IMR-90 (cell line): ENCODE results near the gene POLRMT. TPM values are rescaled to one million over a fixed set of nuclear protein-coding genes. Genes with fewer than 3 reads are reported as not detected.
A peak's percentile ranks its signal among the peaks of the same experiment; 100 is the strongest.

Source experiments
- ATAC-seq: fragments of 200-7000 bp; cut with Tn5 transposase; 2 replicates; pipeline ENCODE4 v1.9.1; 2020; ENCODE audit warnings: low read depth, mild to moderate bottlenecking, moderate library complexity
- BruUV-seq: library from RNA; stranded (reverse); fragments of 400-500 nt; replicated peaks from 2 replicates; lab custom pipeline; 2021; lab: Mats Ljungman, UMichigan
- CTCF ChIA-PET: fragments of 300-600 bp; formaldehyde crosslinking; extraction: SDS; loops from one replicate; lab custom pipeline; 2021; ENCODE audit warnings: antibody characterized with exemption; lab: Yijun Ruan, JAX
- POLR2A ChIA-PET: fragments of 300-600 bp; sonication (Branson Sonifier 250); formaldehyde crosslinking; loops from one replicate; lab custom pipeline; 2022; ENCODE audit warnings: antibody characterized with exemption; ENCODE audit not compliant: unreplicated experiment; lab: Charles Lee
- DNase-seq: peaks from one replicate; pipeline ENCODE4 v3.0.0; 2013
- H2AFZ ChIP-seq: replicated peaks from 2 replicates; pipeline ENCODE3; 2013; ENCODE audit warnings: low read length, mild to moderate bottlenecking; ENCODE audit not compliant: poor library complexity
- H2AK5ac ChIP-seq: 2 replicates; pipeline ENCODE4 v1.6.1; 2013; ENCODE audit warnings: low read depth, low read length, inconsistent platforms
- H2AK9ac ChIP-seq: replicated peaks from 2 replicates; pipeline ENCODE3; 2013; ENCODE audit warnings: mild to moderate bottlenecking, low read depth, low read length, moderate library complexity; ENCODE audit not compliant: poor library complexity
- H2BK120ac ChIP-seq: 2 replicates; pipeline ENCODE4 v1.6.1; 2013; ENCODE audit warnings: low read depth, low read length, inconsistent platforms
- H2BK15ac ChIP-seq: 3 replicates; pipeline ENCODE4 v1.6.1; 2013; ENCODE audit warnings: low read depth, low read length, inconsistent platforms
- H2BK20ac ChIP-seq: 2 replicates; pipeline ENCODE4 v1.6.1; 2013; ENCODE audit warnings: low read depth, mild to moderate bottlenecking, inconsistent platforms, low read length, moderate library complexity
- H2BK5ac ChIP-seq: 2 replicates; pipeline ENCODE4 v1.6.1; 2013; ENCODE audit warnings: mild to moderate bottlenecking, low read depth, low read length, inconsistent platforms; ENCODE audit not compliant: poor library complexity, severe bottlenecking
- H3K14ac ChIP-seq: replicated peaks from 2 replicates; pipeline ENCODE4 v1.6.1; 2013; ENCODE audit warnings: low read depth, low read length, inconsistent platforms
- H3K18ac ChIP-seq: 2 replicates; pipeline ENCODE4 v1.6.1; 2013; ENCODE audit warnings: low read depth, low read length, control low read depth
- H3K23ac ChIP-seq: 2 replicates; pipeline ENCODE4 v1.6.1; 2013; ENCODE audit warnings: low read depth, low read length, inconsistent platforms
- H3K27ac ChIP-seq: 2 replicates; pipeline ENCODE4 v1.5.1; 2013; ENCODE audit warnings: mild to moderate bottlenecking, control low read depth, low read length; ENCODE audit not compliant: insufficient read depth
- H3K27me3 ChIP-seq: 2 replicates; pipeline ENCODE4 v1.6.1; 2013; ENCODE audit warnings: low read length; ENCODE audit not compliant: control insufficient read depth, insufficient read depth
- H3K36me3 ChIP-seq: 2 replicates; pipeline ENCODE4 v1.6.1; 2013; ENCODE audit warnings: low read length, mixed read lengths; ENCODE audit not compliant: control insufficient read depth, insufficient read depth
- H3K4ac ChIP-seq: 2 replicates; pipeline ENCODE4 v1.6.1; 2013; ENCODE audit warnings: low read depth, low read length, inconsistent platforms
- H3K4me1 ChIP-seq: 2 replicates; pipeline ENCODE4 v1.6.1; 2013; ENCODE audit warnings: low read length, mixed read lengths; ENCODE audit not compliant: control insufficient read depth, insufficient read depth
- H3K4me2 ChIP-seq: 2 replicates; pipeline ENCODE4 v1.6.1; 2013; ENCODE audit warnings: low read depth, mild to moderate bottlenecking, control low read depth, low read length, moderate library complexity
- H3K4me3 ChIP-seq: 2 replicates; pipeline ENCODE4 v1.5.1; 2013; ENCODE audit warnings: low read depth, mild to moderate bottlenecking, control low read depth, low read length, moderate library complexity; ENCODE audit not compliant: insufficient read depth
- H3K56ac ChIP-seq: 2 replicates; pipeline ENCODE4 v1.6.1; 2013; ENCODE audit warnings: low read length, inconsistent platforms; ENCODE audit not compliant: insufficient read depth; ENCODE audit errors: extremely low read depth
- H3K79me1 ChIP-seq, 2 experiments: 2 replicates each; pipeline ENCODE4 v1.6.1; 2013; ENCODE audit warnings: low read length in 2 of 2, inconsistent platforms in 1 of 2, low read depth in 1 of 2
- H3K9ac ChIP-seq: 2 replicates; pipeline ENCODE4 v1.6.1; 2013; ENCODE audit warnings: low read depth, low read length, control low read depth
- H3K9me1 ChIP-seq: 2 replicates; pipeline ENCODE4 v1.6.1; 2013; ENCODE audit warnings: low read length, inconsistent platforms; ENCODE audit not compliant: insufficient read depth
- H3K9me3 ChIP-seq: 2 replicates; pipeline ENCODE4 v1.6.1; 2013; ENCODE audit warnings: low read length; ENCODE audit not compliant: control insufficient read depth, insufficient read depth
- H4K20me1 ChIP-seq: 2 replicates; pipeline ENCODE4 v1.6.1; 2013; ENCODE audit warnings: low read length, inconsistent platforms; ENCODE audit not compliant: insufficient read depth
- H4K5ac ChIP-seq: 2 replicates; pipeline ENCODE4 v1.6.1; 2013; ENCODE audit warnings: mild to moderate bottlenecking, low read depth, low read length, control low read depth
- H4K8ac ChIP-seq, 2 experiments: 2 replicates each; pipeline ENCODE4 v1.6.1; 2013; ENCODE audit warnings: low read depth in 2 of 2, low read length in 2 of 2, control low read depth in 1 of 2, inconsistent platforms in 1 of 2
- H4K91ac ChIP-seq: 2 replicates; pipeline ENCODE4 v1.6.1; 2013; ENCODE audit warnings: low read depth, low read length, inconsistent platforms; ENCODE audit not compliant: insufficient read depth
- CHD1 ChIP-seq: IDR thresholded peaks from 2 replicates; pipeline ENCODE4 v1.6.1; 2012; ENCODE audit warnings: low read depth, low read length, improper control_type of control experiment
- FOS ChIP-seq: fragments of 150-350 bp; IDR thresholded peaks from 2 replicates; pipeline ENCODE4 v1.6.1; 2016; ENCODE audit warnings: low read depth, low read length
- MAFK ChIP-seq: IDR thresholded peaks from 2 replicates; pipeline ENCODE4 v1.6.1; 2012; ENCODE audit warnings: low read depth, low read length, improper control_type of control experiment
- MAZ ChIP-seq: IDR thresholded peaks from 2 replicates; pipeline ENCODE4 v1.6.1; 2012; ENCODE audit warnings: low read depth, mild to moderate bottlenecking, low read length, improper control_type of control experiment, moderate library complexity, borderline replicate concordance
- NFE2L2 ChIP-seq: fragments of 150-350 bp; IDR thresholded peaks from 2 replicates; pipeline ENCODE4 v1.6.1; 2016; ENCODE audit warnings: low read depth, mild to moderate bottlenecking, low read length
- POLR2A ChIP-seq: IDR thresholded peaks from 2 replicates; pipeline ENCODE4 v1.6.1; 2012; ENCODE audit warnings: mild to moderate bottlenecking, low read depth, low read length
- RAD21 ChIP-seq: IDR thresholded peaks from 2 replicates; pipeline ENCODE4 v1.6.1; 2012; ENCODE audit warnings: low read length, improper control_type of control experiment
- RCOR1 ChIP-seq: IDR thresholded peaks from 2 replicates; pipeline ENCODE4 v1.6.1; 2012; ENCODE audit warnings: mild to moderate bottlenecking, low read length, improper control_type of control experiment; ENCODE audit not compliant: insufficient replicate concordance
- RFX5 ChIP-seq: IDR thresholded peaks from 2 replicates; pipeline ENCODE4 v1.8.0; 2012; ENCODE audit warnings: low read depth, mild to moderate bottlenecking, low read length, moderate library complexity
- SMC3 ChIP-seq: fragments of 150-350 bp; IDR thresholded peaks from 2 replicates; pipeline ENCODE4 v1.6.1; 2016; ENCODE audit warnings: low read depth, mild to moderate bottlenecking, antibody characterized with exemption, low read length, moderate library complexity
- WGBS, 2 experiments: methylation state at CpG; one replicate each; pipeline versions ENCODE4 v1.1.5 to v1.1.7; 2013; ENCODE audit warnings: missing lambda C conversion rate in 2 of 2; ENCODE audit not compliant: insufficient read length in 1 of 2; ENCODE audit errors: extremely low coverage in 2 of 2; 5-methylcytosine and 5-hydroxymethylcytosine counted together
- dilution Hi-C: fragments of 300-500 bp; cut with HindIII; formaldehyde crosslinking; loops from one replicate; pipeline ENCODE4 v1.14.3; 2018; ENCODE audit warnings: low sequenced_read_pairs; ENCODE audit not compliant: unreplicated experiment
- in situ Hi-C: fragments of 300-500 bp; cut with MboI; formaldehyde crosslinking; loops from 3 replicates; pipeline ENCODE4 v1.14.3; 2019; ENCODE audit warnings: low sequenced_read_pairs, inconsistent platforms, mixed read lengths
- intact Hi-C: fragments of 100-400 bp; cut with micrococcal nuclease; formaldehyde crosslinking; loops from 2 replicates; pipeline ENCODE4 v1.10.0; 2022
- polyA plus RNA-seq, 3 experiments: library from polyadenylated mRNA; depleted of rRNA; stranded (reverse); fragments of >200 nt; gene quantifications; 2 replicates each; pipeline ENCODE4 v1.2.3, GENCODE V29; 2012; ENCODE audit warnings: low replicate concordance in 1 of 3
- total RNA-seq: library from RNA; depleted of rRNA; stranded (reverse); fragments of >200 nt; gene quantifications from 2 replicates; pipeline ENCODE4 v1.2.3, GENCODE V29; 2012
- TF ChIP-seq, protein P1 (sequence below): conservative IDR thresholded peaks from 2 replicates; pipeline ENCODE4 v1.5.1; 2012; ENCODE audit warnings: mild to moderate bottlenecking, low read depth, low read length, improper control_type of control experiment
- TF ChIP-seq, protein P2 (sequence below): fragments of 150-350 bp; IDR thresholded peaks from 2 replicates; pipeline ENCODE4 v1.6.1; 2016; ENCODE audit warnings: low read depth, mild to moderate bottlenecking, low read length, moderate library complexity, borderline replicate concordance
- TF ChIP-seq, protein P3 (sequence below): fragments of 150-350 bp; IDR thresholded peaks from 2 replicates; pipeline ENCODE4 v1.6.1; 2017; ENCODE audit warnings: mild to moderate bottlenecking, antibody characterized with exemption, low read length, low read depth

POLRMT gene
- total and polyA plus RNA-seq, 2 of the 4 experiments (the other 2 are of a cell fraction) = 9.9 to 29.6 TPM

DNA sequence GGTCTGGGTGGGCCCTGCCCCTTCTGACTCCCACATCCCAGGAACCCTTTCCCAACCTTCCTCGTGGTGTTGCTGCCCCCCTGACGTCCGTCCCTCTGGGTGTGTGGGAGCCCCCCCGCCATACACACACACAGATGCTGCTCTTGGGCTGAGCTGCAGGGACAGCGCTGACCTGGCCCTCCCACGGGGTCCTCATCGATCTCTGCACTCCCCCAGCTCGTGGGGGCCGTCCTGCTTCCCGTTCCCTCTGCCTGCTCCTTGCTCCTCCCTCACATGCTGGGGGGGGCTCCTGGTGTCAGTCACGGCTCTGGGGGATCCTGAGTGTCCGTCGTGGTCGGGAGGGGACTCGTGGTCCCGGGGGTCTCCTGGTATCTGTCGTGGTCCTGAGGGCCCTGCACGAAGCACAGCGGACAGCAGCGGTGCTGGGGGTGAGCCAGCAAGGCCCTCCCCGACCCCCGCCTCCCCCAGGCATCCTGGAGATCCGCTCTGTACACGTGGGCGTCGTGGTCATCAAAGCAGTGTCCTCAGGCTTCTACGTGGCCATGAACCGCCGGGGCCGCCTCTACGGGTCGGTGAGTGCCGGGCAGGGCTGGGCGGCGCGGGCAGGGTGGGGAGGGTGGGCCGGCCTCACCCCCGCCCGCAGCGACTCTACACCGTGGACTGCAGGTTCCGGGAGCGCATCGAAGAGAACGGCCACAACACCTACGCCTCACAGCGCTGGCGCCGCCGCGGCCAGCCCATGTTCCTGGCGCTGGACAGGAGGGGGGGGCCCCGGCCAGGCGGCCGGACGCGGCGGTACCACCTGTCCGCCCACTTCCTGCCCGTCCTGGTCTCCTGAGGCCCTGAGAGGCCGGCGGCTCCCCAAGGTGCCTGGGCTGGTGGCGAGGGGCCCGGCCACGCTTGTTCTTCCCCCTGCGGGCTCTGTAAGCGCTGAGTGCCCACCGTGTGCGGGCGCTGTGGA is 9.7 kb upstream of the POLRMT start:
- no peaks in the 10 kb centered on the region for H3K9me1 ChIP-seq
- no peak overlapping the region for H3K18ac ChIP-seq
- H3K23ac ChIP-seq = no peak overlapping the region
- in situ Hi-C loops (no loop called here), intact Hi-C loops (no loop called here), dilution Hi-C loops (no loop called here)
- WGBS, 2 experiments = 83% methylated on average over 38 of the region's 70 CpGs; no CpG with 5 or more reads in 1 of the 2 experiments
- H3K27me3 ChIP-seq = no peaks in the 10 kb centered on the region
- H3K79me1 ChIP-seq = no peaks in the 10 kb centered on the region; a peak in 1 of 4 replicates
- no peak overlapping the region for H2BK5ac ChIP-seq
- TF ChIP-seq, protein P1, sequence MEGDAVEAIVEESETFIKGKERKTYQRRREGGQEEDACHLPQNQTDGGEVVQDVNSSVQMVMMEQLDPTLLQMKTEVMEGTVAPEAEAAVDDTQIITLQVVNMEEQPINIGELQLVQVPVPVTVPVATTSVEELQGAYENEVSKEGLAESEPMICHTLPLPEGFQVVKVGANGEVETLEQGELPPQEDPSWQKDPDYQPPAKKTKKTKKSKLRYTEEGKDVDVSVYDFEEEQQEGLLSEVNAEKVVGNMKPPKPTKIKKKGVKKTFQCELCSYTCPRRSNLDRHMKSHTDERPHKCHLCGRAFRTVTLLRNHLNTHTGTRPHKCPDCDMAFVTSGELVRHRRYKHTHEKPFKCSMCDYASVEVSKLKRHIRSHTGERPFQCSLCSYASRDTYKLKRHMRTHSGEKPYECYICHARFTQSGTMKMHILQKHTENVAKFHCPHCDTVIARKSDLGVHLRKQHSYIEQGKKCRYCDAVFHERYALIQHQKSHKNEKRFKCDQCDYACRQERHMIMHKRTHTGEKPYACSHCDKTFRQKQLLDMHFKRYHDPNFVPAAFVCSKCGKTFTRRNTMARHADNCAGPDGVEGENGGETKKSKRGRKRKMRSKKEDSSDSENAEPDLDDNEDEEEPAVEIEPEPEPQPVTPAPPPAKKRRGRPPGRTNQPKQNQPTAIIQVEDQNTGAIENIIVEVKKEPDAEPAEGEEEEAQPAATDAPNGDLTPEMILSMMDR = no peak
- no peak for TF ChIP-seq FOS
- TF ChIP-seq POLR2A = no peak
- no peak for TF ChIP-seq RFX5
- no peak for TF ChIP-seq NFE2L2
- TF ChIP-seq CHD1 = no peak
- no peak for TF ChIP-seq MAZ
- no peak for TF ChIP-seq RAD21
- no peak for TF ChIP-seq SMC3
- no peak for TF ChIP-seq RCOR1
- TF ChIP-seq, protein P2, sequence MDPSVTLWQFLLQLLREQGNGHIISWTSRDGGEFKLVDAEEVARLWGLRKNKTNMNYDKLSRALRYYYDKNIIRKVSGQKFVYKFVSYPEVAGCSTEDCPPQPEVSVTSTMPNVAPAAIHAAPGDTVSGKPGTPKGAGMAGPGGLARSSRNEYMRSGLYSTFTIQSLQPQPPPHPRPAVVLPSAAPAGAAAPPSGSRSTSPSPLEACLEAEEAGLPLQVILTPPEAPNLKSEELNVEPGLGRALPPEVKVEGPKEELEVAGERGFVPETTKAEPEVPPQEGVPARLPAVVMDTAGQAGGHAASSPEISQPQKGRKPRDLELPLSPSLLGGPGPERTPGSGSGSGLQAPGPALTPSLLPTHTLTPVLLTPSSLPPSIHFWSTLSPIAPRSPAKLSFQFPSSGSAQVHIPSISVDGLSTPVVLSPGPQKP = no peak
- TF ChIP-seq, protein P3, sequence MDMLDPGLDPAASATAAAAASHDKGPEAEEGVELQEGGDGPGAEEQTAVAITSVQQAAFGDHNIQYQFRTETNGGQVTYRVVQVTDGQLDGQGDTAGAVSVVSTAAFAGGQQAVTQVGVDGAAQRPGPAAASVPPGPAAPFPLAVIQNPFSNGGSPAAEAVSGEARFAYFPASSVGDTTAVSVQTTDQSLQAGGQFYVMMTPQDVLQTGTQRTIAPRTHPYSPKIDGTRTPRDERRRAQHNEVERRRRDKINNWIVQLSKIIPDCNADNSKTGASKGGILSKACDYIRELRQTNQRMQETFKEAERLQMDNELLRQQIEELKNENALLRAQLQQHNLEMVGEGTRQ = no peak
- TF ChIP-seq MAFK = no peak
- no peak overlapping the region for H4K8ac ChIP-seq
- H3K4ac ChIP-seq = no peak overlapping the region
- H4K20me1 ChIP-seq = peaks cover 5% of the 10 kb centered on the region; the same call in 1 of the 2 replicates
- no peaks in the 10 kb centered on the region for H3K9me3 ChIP-seq
- H3K36me3 ChIP-seq = peaks cover 28% of the 10 kb centered on the region
- no peak overlapping the region; the same call in 1 of the 2 replicates for H2AK5ac ChIP-seq
- DNase-seq (no peak), ATAC-seq (no peak)
- H3K4me3 ChIP-seq = no peak overlapping the region
- H4K5ac ChIP-seq = no peak overlapping the region
- ChIA-PET CTCF (no interaction called here), POLR2A (no interaction called here)
- no peak overlapping the region for H3K27ac ChIP-seq
- H2BK20ac ChIP-seq = no peak overlapping the region
- H3K4me1 ChIP-seq = peaks cover 3% of the 10 kb centered on the region
- H2AK9ac ChIP-seq = peak overlapping the region; percentile 28
- H2BK15ac ChIP-seq = no peak overlapping the region
- no peak overlapping the region for H3K14ac ChIP-seq
- H3K9ac ChIP-seq = no peak overlapping the region
- no peak overlapping the region for H2AFZ ChIP-seq
- BruUV-seq = no TSS peak
- H4K91ac ChIP-seq = no peak overlapping the region
- no peak overlapping the region for H3K4me2 ChIP-seq
- no peak overlapping the region for H2BK120ac ChIP-seq
- H3K56ac ChIP-seq = no peak overlapping the region
